Raji (cell line): ENCODE measurements around the gene HINT2.

Experiments
- POLR2A ChIP-seq: IDR thresholded peaks from 2 replicates; pipeline ENCODE4 v1.6.1; 2011; ENCODE audit warnings: low read depth, low read length, control low read depth; ENCODE audit not compliant: insufficient read depth

Gene HINT2

DNA sequence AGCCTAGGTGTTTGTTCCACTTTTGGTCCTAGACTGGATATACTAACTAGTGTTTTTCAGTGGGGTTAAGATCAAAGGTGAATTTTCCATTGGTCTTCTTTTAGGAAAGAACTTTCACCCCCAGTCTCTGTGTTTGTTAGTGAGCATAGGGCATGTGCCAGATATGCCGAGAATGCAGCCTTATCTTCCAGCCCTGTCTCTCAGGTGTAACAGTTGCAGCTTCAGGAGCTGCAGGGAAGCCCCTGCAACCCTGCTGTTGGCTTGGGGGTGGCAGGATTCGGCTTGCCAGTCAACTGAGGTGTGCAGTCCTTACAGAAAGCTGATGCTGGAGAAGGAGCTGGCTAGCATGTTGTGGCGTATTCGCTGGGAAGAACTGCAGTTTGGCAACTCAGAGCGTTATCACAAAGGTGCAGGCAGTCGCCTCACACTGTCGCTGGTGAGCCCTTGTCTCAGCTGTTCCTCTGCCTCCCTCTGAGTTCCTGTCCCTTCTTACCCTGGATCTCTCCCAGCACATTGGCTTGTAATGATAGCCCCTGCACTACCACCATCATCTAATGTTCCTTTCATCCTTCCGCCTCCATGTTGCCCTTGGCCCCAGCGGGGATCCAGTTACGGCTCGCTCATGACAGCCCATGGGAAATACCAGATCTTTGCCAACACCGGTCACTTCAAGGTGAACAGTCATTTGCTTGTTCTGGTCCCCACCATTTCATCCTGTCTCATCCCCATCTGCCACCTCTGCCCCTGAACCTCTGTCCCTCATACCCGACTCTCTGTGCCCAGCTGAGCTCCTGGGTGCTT lies 13.3 kb downstream of the HINT2 start:
- no peak for TF ChIP-seq POLR2A

DNA sequence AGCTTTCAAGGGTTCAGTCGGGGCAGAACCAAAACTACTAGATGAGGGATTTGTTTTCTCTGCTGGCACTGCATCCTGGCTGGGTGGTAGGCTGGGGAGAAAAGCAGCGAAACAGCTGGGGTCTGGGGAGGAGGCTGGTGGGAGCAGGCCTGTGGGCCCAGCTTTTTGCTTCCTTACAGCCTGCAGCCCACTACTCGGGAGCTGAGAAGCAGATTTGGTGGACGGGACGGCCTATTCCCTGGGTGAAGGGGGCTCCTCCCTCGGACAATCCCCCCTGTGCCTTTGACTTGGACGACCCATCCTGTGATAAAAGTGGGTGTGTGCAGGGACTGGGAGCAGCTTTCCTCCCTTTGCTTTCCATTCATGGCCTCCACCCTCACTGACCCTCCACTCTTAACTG lies 14.3 kb downstream of the HINT2 start:
- TF ChIP-seq POLR2A = no peak

DNA sequence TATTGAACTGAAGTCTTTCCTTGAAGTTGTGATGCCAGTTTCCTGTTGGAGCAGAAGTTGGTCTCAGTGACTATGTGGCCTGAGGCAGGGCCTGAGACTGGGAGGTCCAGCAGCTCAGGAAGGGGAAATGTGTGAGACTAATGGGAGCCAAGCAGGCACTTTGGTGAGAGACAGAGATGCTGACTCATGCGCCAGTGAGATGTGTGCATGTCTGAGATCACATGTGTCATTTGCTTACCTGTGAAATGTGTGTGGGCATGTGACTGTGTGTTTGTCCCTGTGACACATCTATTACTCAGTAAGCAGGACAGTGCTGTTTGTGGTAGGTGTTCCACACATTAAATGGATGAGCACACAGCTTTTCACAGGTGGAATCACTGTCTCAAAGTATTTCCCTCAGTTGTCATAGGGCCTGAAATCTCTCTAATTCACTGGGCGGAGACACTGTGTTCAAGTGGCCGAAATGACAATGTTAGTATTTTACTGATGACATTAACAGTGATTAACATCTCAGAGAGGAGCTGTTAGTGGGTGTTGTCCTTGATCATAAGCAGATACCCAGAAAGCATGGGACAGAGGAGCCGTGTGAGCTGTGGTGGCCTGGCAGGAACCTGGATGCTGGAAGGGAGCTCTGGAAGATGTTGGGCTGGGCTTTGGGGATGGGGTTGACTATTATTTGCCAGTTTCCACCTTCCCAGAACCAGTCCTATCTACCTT lies 16.0 kb downstream of the HINT2 start:
- no peak for TF ChIP-seq POLR2A

DNA sequence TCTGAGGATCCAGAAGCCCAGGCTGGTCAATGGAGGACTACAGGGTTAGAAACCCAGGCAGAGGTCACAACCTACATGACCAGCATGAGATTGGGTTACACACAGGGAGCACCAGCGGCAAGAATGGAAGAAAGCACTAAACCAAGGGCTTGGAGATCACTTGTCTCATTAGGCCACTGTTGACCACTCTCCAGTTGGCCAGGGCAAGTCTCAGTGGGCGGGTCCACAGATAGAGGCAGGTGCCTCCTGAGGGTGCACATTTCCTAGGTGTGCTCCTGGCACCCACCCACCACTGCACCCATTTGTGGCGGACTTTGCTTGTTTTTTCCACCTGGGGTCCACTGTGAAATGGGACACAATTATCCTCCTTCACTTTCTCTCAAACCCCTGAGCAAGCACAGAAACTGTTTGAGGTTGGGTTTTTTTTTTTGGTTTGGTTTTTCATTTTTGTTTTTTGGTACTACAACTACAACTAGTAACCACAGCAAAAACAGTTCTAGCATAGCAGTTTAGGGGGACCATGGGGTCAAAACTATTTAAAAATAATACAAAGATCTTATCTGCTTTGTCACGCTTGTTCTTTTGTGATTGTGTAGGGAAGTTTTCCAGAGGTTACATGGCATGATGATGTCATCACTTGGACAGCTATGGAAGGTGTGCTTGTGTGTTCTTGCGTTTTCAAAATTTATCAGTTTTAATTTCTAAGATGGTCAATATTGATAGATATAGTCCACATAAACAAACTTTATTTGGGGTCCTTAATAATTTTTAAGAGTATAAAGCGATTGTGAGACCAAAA lies 17.3 kb downstream of the HINT2 start:
- TF ChIP-seq POLR2A = no peak

DNA sequence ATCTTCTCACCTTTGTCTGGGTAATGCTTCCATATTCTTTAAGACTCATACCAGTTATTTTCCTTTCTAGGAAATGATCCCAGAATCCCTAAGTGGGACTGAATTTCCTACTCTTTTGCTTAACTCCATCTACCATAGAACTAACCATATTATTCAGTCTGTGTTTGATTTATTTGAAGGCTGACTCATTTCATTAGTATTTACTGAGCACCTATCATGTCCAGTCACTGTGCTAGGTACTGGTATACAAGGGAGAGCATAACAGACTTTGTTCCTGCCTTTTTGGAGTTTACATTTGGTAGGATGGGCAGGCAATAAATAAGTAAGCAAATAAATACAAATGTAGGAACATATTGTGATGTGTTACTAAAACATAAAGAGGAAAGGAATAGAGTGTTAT lies 19.1 kb downstream of the HINT2 start:
- TF ChIP-seq POLR2A = no peak

DNA sequence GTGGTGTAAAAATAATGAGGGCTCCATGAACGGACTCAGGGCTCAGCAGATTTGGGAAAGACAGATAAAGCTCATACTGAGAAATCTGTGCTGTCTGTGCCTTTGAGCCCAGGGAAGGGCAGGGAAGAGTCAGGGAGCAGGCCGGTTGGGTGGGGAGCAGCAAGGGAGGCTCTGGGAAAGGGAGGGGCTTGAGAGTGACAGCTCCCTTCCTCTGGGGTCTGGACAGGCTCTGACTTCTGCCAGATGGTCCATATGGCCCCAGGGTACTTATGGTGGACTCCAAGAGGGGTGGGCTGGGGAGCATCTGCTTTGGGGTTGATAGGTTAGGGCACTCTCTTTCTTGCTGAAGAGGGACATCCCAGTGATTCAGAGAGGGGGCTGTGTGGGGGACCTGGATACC lies 21.4 kb downstream of the HINT2 start:
- no peak for TF ChIP-seq POLR2A

DNA sequence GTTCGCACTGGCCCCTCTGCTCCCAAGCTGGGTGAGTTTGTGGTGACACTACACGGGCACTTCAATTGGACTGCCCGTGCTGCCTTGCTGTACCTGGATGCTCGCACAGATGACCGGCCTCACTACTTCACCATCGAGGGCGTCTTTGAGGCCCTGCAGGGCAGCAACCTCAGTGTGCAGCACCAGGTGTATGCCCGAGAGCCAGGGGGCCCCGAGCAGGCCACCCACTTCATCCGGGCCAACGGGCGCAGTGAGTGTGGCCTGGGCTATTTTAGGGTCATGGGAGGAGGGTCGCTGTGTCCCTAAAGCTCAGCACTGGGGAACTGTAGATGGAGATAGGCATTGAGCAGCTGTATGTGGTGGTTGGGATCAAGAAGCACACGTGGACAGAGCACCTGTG lies 22.0 kb downstream of the HINT2 start:
- TF ChIP-seq POLR2A = no peak

DNA sequence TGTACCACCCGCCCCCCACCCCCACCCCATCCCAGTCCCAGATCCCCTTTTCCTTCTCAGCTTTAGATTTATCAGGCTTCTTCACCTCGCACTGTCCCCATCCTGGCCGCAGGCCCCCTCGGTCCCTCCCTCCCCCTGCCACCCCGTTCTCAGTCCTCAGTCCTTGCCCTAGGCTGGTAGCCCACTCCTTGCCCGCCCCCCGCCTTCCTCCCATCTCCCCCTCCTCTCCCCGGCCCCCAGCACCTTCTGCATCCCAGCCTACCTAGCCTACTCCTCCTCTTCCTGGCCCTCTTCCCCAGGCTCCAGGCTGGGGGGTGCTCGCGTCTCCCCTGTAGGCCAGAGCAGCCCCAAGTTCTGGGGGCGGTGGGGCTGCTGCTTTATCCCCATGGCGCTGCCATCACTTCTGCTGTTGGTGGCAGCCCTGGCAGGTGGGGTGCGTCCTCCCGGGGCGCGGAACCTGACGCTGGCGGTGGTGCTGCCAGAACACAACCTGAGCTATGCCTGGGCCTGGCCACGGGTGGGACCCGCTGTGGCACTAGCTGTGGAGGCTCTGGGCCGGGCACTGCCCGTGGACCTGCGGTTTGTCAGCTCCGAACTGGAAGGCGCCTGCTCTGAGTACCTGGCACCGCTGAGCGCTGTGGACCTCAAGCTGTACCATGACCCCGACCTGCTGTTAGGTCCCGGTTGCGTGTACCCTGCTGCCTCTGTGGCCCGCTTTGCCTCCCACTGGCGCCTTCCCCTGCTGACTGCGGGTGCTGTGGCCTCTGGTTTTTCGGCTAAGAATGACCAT lies 22.6 kb downstream of the HINT2 start:
- TF ChIP-seq POLR2A = no peak

DNA sequence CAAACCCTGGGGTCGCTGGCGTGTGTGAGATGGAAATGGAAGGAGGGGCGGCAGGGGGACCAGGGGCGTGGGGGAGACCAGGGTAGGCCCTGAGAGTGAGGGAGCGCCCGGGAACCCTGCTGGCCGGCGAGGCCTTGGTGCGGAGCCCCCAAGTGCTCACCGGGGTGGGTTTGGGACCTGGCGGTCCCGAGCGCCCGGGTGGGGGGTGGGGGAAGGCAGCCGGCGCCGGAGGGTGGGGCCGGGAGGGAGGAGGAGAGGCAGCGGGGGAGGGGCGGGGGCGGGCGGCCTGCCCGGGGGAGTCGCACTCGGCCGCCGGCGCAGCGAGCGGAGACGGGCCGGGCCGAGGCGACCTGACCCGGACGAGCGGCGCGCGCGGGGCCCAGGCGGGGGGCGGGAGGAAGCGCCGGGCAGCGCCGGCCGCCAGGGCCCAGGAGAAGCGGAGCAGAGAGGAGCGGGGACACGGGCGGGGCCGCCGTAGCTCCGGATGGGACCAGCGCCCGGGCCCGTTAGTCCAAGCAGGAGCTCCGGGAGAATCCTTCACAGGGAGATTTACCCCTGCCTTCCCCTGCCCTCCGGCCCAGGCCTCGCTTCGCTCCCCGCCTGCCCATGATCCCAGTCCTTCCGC lies 23.4 kb downstream of the HINT2 start, which contains the start of gene NPR2:
TSS of gene NPR2 (plus strand) at position 295 of the 625 bp plus-strand sequence. CDS start 818 bp downstream, outside the sequence.
- no peak for TF ChIP-seq POLR2A

DNA sequence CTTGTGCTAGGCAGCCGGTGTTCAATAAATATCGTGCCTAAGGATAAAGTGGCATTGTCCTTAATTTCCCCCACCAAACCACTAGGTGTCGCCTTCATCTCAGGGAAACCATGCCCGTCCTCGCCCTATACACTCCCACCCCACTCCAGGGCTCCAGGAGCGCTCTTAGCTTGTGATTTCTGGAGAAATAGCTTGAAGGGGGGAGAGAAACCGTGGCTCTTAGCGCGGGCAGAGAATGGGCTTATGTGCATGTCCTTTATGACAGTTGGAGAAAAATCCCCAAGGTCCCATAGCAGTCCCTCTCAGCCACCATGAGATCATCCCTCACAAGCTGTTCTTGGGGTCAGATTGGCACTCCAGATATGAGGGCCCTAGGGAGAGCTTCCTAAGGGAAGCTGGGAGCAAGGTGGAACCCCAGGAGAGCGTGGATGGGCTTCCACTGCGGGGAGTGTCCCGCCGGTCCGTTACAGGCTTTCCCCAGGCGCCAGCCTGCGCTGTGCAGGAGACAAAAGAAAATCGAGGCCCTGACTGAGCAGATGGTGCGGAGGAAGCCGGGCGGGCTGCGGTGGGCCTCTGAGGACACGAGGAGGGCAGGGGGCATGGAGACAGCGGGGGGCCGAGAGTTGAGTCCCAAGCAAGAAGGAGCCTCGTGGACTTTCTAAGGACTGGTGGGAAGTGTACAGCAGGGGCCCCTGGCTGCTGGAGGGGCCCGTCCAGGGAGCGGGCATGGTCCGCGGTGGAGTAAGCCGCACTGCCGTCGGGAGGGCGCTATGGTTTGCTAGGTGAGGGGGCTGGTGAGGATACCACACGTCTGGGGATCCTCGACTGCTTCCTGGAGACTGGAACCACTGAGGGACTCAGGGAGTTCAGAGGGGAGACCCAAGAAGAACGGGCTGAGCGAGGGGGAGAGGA lies 24.2 kb downstream of the HINT2 start:
- no peak for TF ChIP-seq POLR2A

DNA sequence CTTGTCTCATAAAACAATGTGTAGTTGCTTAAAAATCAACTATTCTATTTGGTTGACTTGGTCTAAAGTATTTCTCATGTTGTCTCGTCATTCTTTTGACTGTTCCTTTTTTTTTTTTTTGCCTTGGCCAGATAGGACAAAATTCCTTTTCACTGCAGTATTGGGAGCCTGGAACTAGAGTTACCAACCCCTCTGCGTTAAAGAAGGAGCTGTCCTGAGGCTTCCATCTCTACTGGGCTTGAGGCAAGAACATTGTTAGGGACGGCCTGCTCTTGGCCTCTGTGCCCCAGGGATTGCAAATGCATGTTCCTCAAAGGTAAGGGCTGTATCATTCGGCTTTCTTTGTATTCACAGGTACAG lies 24.8 kb downstream of the HINT2 start:
- TF ChIP-seq POLR2A = no peak

DNA sequence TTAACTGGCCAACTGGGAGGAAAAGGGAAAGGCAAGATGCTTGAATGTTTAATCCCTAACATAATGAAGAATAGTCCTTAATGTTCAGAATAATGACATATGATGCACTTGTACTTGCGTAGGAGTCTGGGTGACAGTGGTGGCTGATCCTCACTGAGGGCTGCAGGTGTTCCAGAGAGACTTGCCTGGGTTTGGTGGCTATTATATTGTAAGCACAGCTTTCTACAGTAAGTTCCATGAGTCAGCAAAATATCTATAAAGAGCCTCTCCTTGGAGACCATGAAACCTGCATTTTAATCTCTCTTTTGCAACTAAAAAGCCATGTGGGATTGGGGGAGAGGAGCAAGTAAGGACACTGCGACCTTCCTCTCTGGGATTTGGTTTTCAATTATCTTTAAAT lies 25.3 kb downstream of the HINT2 start:
- TF ChIP-seq POLR2A = no peak

DNA sequence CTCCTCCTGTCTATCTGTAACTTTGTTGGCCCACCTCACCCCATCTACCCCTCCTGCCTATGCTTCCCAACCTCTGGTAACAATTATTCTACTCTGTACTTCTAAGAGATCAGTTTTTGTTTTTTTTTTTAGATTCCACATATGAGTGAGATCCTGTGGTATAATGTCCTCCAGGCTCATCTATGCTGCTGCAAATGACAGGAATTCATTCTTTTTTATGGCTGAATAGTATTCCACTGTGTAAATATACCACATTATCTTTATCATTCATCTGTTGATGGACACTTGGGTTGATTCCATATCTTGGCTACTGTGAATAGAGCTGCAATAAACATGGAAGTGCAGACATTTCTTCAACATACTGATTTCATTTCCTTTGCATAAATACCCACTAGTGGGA lies 31.4 kb downstream of the HINT2 start:
- TF ChIP-seq POLR2A = no peak
